ENCODE results near the gene KCNJ15. TPM values are rescaled to one million over a fixed set of nuclear protein-coding genes. Genes with fewer than 3 reads are reported as not detected.

The KCNJ15 gene
- total RNA-seq, 3 donors from 2014 or later = 0.44 to 0.77 TPM; not detected in 1

DNA sequence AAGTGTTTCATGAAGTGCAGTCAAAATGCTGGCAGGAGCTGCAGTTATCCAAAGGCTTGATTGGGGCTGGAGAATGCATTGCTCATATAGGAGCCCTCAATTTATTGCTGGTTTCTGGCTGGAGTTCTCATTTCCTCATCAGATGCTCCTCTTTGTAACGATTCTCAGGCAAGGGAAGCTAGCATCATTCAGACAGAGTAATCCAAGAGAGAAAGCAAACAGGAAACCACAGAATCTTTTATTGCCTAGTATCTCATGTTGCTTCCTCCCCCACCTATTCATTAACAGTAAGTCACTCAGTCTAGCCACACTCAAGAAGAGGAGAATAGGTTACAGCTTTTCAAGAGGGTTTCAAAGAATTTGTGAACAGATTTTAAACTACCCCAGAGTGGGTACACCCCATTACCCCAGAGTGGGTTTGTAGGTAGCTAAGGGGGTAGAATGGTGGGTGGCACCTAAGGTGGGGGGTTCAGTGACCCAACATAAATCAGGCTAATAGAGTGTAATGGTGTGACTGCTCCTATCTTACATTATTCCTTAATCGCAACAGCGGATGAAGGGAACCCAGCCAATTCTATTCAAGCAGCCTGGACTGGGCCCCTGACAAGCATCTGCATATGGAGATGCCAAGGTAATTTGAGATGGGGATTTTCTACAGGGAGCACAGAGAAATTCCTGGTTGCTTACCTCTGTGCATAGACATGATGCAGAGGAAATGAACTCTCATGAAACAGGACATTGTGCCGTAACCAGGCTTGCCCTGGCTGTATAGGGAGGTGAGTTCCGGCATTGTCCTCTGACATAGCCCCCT lies 67.1 kb downstream of the KCNJ15 start:
- Histone ChIP-seq H3K4me1 (ENCODE audit: low read depth) (no peaks in the 10 kb centered on the region), H3K9me3 (no peaks in the 10 kb centered on the region), H3K36me3 (ENCODE audit: low read depth) (no peaks in the 10 kb centered on the region), H3K4me3 (no peak overlapping the region)
- ATAC-seq = peak; percentile 71
- DNase-seq = no peak
- intact Hi-C loops (cut with DNase I, micrococcal nuclease) = no loop called here
- TF ChIP-seq, protein P1, sequence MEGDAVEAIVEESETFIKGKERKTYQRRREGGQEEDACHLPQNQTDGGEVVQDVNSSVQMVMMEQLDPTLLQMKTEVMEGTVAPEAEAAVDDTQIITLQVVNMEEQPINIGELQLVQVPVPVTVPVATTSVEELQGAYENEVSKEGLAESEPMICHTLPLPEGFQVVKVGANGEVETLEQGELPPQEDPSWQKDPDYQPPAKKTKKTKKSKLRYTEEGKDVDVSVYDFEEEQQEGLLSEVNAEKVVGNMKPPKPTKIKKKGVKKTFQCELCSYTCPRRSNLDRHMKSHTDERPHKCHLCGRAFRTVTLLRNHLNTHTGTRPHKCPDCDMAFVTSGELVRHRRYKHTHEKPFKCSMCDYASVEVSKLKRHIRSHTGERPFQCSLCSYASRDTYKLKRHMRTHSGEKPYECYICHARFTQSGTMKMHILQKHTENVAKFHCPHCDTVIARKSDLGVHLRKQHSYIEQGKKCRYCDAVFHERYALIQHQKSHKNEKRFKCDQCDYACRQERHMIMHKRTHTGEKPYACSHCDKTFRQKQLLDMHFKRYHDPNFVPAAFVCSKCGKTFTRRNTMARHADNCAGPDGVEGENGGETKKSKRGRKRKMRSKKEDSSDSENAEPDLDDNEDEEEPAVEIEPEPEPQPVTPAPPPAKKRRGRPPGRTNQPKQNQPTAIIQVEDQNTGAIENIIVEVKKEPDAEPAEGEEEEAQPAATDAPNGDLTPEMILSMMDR (IDR thresholded peaks at IDR 0.05) = no peak

DNA sequence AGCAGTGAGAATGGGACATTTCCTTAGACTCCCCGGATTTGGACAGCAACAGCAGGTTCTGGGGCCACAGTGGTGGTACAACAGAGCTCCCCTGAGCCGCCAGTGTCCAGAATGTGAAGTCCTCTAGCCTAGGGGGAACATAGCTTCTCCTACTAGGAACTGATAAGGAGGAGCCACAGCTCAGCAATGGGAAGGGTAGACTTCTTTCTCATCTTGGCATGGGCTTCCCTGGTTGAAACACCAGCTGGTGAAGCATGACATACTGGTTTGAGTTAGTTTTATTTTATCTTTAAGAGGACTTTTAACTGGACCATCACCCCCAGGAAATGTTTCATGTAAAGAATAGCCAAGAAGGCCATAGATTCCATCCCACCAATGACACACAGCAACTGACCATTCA lies 68.4 kb downstream of the KCNJ15 start:
- intact Hi-C loops (cut with DNase I, micrococcal nuclease) = no loop called here
- ATAC-seq (no peak), DNase-seq (no peak)
- TF ChIP-seq, protein P1 (IDR thresholded peaks at IDR 0.05) = no peak
- no peak overlapping the region for H3K4me3 ChIP-seq
- H3K4me1 ChIP-seq (ENCODE audit: low read depth) = no peaks in the 10 kb centered on the region
- no peaks in the 10 kb centered on the region for H3K36me3 ChIP-seq (ENCODE audit: low read depth)
- no peaks in the 10 kb centered on the region for H3K9me3 ChIP-seq

DNA sequence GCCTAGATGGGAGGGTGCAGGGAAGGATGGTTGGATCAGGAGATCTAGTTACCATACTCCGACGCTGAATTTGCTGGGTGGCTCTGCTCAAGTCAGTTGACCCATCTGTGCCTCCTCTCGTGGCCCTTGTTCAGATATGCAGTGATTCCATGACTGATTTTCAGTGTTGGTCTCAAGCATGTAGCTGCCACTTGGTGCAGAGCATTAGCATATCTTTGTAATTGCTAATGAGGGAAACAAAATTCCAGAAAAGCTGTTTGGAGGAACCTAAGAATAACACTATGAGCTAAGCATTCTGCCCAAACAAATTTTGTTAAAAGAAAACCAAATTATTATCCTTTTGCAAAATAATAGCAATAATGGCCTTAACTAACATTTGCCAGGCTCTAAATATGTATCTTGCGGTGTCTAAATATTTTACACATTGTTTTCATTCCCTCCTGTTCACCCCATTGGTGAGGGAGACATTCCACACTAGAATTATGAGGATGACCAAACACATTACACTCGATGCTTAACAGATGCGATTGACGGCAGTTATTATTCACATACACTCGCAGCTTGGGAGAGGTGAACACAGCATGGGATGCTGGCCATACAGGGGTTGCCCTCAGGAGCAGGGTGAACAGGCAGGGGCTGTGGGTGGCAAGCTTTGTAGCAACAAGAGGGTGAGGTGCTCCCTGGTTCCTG lies 69.1 kb downstream of the KCNJ15 start:
- DNase-seq (no peak), ATAC-seq (no peak)
- TF ChIP-seq, protein P1 (IDR thresholded peaks at IDR 0.05) = no peak
- H3K4me3 ChIP-seq = no peak overlapping the region
- intact Hi-C loops (cut with DNase I, micrococcal nuclease) = no loop called here
- no peaks in the 10 kb centered on the region for H3K9me3 ChIP-seq
- no peaks in the 10 kb centered on the region for H3K36me3 ChIP-seq (ENCODE audit: low read depth)
- H3K4me1 ChIP-seq (ENCODE audit: low read depth) = no peaks in the 10 kb centered on the region

DNA sequence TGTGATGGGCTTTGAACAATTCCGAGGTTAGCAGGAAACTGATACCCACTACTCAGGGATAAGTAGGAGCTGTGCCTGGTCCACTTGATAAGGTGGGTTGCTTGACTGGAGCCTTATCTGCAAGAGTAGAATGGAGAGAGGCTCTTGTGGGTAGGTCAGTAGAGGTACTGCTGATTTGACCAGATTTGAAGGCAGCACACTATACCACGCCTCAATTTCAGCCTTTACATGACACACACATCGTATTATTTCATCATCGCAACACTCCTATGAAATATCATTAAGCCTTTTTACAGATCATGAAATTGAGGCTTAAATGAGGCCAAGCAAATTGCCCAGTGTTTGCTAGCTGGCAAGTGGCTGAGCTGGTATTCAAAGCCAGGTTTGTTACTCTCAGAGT lies 69.6 kb downstream of the KCNJ15 start:
- DNase-seq (no peak), ATAC-seq (no peak)
- TF ChIP-seq, protein P1 (IDR thresholded peaks at IDR 0.05) = no peak
- no peaks in the 10 kb centered on the region for H3K36me3 ChIP-seq (ENCODE audit: low read depth)
- intact Hi-C loops (cut with DNase I, micrococcal nuclease) = no loop called here
- H3K4me1 ChIP-seq (ENCODE audit: low read depth) = no peaks in the 10 kb centered on the region
- H3K9me3 ChIP-seq = no peaks in the 10 kb centered on the region
- H3K4me3 ChIP-seq = no peak overlapping the region

DNA sequence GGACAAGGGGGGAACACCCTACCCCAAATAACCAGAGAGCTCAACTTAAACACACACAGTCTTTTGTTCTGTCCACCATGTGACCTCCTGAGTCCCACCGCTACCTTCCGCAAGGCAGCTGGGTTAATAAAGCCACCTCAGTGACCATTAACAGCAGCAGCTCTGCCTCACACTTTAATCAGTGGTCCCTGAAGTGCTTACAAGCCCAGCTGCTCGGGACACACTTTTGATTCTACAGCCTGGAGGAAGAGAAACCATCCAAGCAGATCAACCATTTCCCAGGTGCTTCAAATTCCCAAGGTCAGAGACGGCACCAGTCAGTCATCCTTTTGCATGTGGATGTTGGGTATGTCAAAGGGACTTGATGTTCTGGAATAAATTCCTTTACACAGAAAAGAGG lies 70.1 kb downstream of the KCNJ15 start:
- TF ChIP-seq, protein P1 (IDR thresholded peaks at IDR 0.05) = no peak
- Histone ChIP-seq H3K36me3 (ENCODE audit: low read depth) (no peaks in the 10 kb centered on the region), H3K4me3 (no peak overlapping the region), H3K4me1 (ENCODE audit: low read depth) (no peaks in the 10 kb centered on the region), H3K9me3 (no peaks in the 10 kb centered on the region)
- ATAC-seq (no peak), DNase-seq (no peak)
- intact Hi-C loops (cut with DNase I, micrococcal nuclease) = no loop called here
